Thyroid gland (tissue), 4 donors: ENCODE measurements around the gene IL20RB.

Source experiments
- CTCF ChIP-seq, 6 experiments: fragments of 200-600 bp in 3 of 6; fragments of 450-650 bp in 3 of 6; sonication (generic) in 3 of 6; IDR thresholded peaks; one replicate each; pipeline ENCODE4 v1.5.1; 2016 to 2019; ENCODE audit warnings: antibody characterized with exemption in 6 of 6, mild to moderate bottlenecking in 2 of 6, inconsistent platforms in 1 of 6, moderate library complexity in 1 of 6
- POLR2A ChIP-seq, 2 donors: fragments of 450-650 bp; IDR thresholded peaks; one replicate each; pipeline ENCODE4 v1.6.1; 2017; ENCODE audit warnings: antibody characterized with exemption in 2 of 2, mild to moderate bottlenecking in 2 of 2, moderate library complexity in 1 of 2

GRCh38 chr3:137012097-137012501 lies 54.3 kb downstream of the IL20RB start:
- TF ChIP-seq CTCF (IDR thresholded peaks at IDR 0.05) = no peak
- no peak for TF ChIP-seq POLR2A (IDR thresholded peaks at IDR 0.05)
